Measurements from ENCODE around the gene PRUNE2.
"Not testable (repeated sequence)": the region's sequence is repeated elsewhere in the genome, so short reads cannot be mapped to it uniquely, and the experiment has no call there.

Gene PRUNE2

GRCh38 chr9:76598981-76599380, 306.9 kb downstream of the PRUNE2 start:
- POLR2A ChIA-PET = no interaction called here
- no peak overlapping the region for H3K4me3 ChIP-seq (ENCODE audit: low read depth, low read length)
- no peak for DNase-seq (ENCODE audit: low read depth, low spot score)
- CTCF ChIA-PET = no interaction called here
- TF ChIP-seq CTCF (IDR thresholded peaks at IDR 0.05; ENCODE audit: insufficient read depth, low read length, missing control alignments) = no peak

GRCh38 chr9:76595645-76596044, 310.3 kb downstream of the PRUNE2 start:
- no peak for TF ChIP-seq CTCF (IDR thresholded peaks at IDR 0.05; ENCODE audit: insufficient read depth, low read length, missing control alignments)
- POLR2A ChIA-PET = no interaction called here
- CTCF ChIA-PET = no interaction called here
- DNase-seq (ENCODE audit: low read depth, low spot score) = no peak
- H3K4me3 ChIP-seq (ENCODE audit: low read depth, low read length) = no peak overlapping the region

GRCh38 chr9:76594764-76595424, 311.0 kb downstream of the PRUNE2 start:
- H3K4me3 ChIP-seq (ENCODE audit: low read depth, low read length) = no peak overlapping the region
- POLR2A ChIA-PET = no interaction called here
- TF ChIP-seq CTCF (IDR thresholded peaks at IDR 0.05; ENCODE audit: insufficient read depth, low read length, missing control alignments) = no peak
- DNase-seq (ENCODE audit: low read depth, low spot score) = no peak
- CTCF ChIA-PET = interaction anchor here (0.8 kb wide), 1 partner anchor 36 kb away, joined by 3 read pairs; no protein-coding TSS in a partner anchor

- POLR2A ChIA-PET; DNase-seq (ENCODE audit: low read depth, low spot score): not testable (repeated sequence)
- CTCF ChIA-PET = interaction anchor here (0.8 kb wide), 1 partner anchor 37 kb away, joined by 3 read pairs; no protein-coding TSS in a partner anchor
Measured at GRCh38 chr9:76593961-76594735, 311.8 kb downstream of the PRUNE2 start.

GRCh38 chr9:76592974-76593347, 313.0 kb downstream of the PRUNE2 start:
- TF ChIP-seq CTCF (IDR thresholded peaks at IDR 0.05; ENCODE audit: insufficient read depth, low read length, missing control alignments) = no peak
- no peak overlapping the region for H3K4me3 ChIP-seq (ENCODE audit: low read depth, low read length)
- ChIA-PET POLR2A (no interaction called here), CTCF (interaction anchor here (1.7 to 2.2 kb wide), 2 partner anchors 10 to 17 kb away, joined by 4 to 5 read pairs; no protein-coding TSS in a partner anchor)
- no peak for DNase-seq (ENCODE audit: low read depth, low spot score)

More at GRCh38 chr9:76593961-76594735, 311.8 kb downstream of the PRUNE2 start:
- H3K4me3 ChIP-seq (ENCODE audit: low read depth, low read length) = not testable (repeated sequence)

- CTCF ChIA-PET = interaction anchor here (1.7 to 2.2 kb wide), 2 partner anchors 10 to 16 kb away, joined by 4 to 5 read pairs; no protein-coding TSS in a partner anchor
Measured at GRCh38 chr9:76592091-76592973, 313.6 kb downstream of the PRUNE2 start.

More at GRCh38 chr9:76592091-76592973, 313.6 kb downstream of the PRUNE2 start:
- H3K4me3 ChIP-seq (ENCODE audit: low read depth, low read length) = no peak overlapping the region
- TF ChIP-seq CTCF (IDR thresholded peaks at IDR 0.05; ENCODE audit: insufficient read depth, low read length, missing control alignments) = no peak
- DNase-seq (ENCODE audit: low read depth, low spot score) = no peak
- POLR2A ChIA-PET = no interaction called here

Measured in AG04449 (cell line).